ENCODE results near the gene OR4C3.
A peak's percentile ranks its signal among the peaks of the same experiment; 100 is the strongest.

- TF ChIP-seq CTCF (IDR thresholded peaks at IDR 0.05; ENCODE audit: low read length) (peak; percentile 94), EZH2 (optimal IDR thresholded peaks at IDR 0.05; ENCODE audit: low read depth, low read length) (no peak), EZH2phosphoT487 (IDR thresholded peaks at IDR 0.05; ENCODE audit: low read length) (no peak)
Observed at GRCh38 chr11:48307760-48308386, 16.8 kb upstream of the OR4C3 start.

Data from MM.1S (cell line).